Measurements from ENCODE around the gene KRTAP10-5. TPM values are rescaled to one million over a fixed set of nuclear protein-coding genes. Genes with fewer than 3 reads are reported as not detected.

The KRTAP10-5 gene
- total and polyA plus RNA-seq, 12 donors = not detected

GRCh38 chr21:44599264-44600029 is 19.0 kb upstream of the KRTAP10-5 start:
- Histone ChIP-seq H3K27ac (no peak overlapping the region), H3K9me3 (peaks cover 0 to 17% (median 0%) of the 10 kb centered on the region in 11 donors), H3K4me3 (no peak overlapping the region), H3K27me3 (peaks cover 0 to 61% (median 19%) of the 10 kb centered on the region in 7 donors), H3K4me1 (no peaks in the 10 kb centered on the region), H3K36me3 (no peaks in the 10 kb centered on the region)
- no peak for DNase-seq
- ATAC-seq = no peak
- WGBS, 2 donors = 79 to 83% methylated on average over 8 of the region's 8 CpGs
- no peak for TF ChIP-seq CTCF (IDR thresholded peaks at IDR 0.05)
- intact Hi-C loops (cut with DNase I) = no loop called here

GRCh38 chr21:44598061-44598460 is 17.7 kb upstream of the KRTAP10-5 start:
- peaks cover 0 to 61% (median 14%) of the 10 kb centered on the region in 7 donors for H3K27me3 ChIP-seq
- no peak overlapping the region for H3K27ac ChIP-seq
- DNase-seq (no peak), ATAC-seq (no peak)
- 58% methylated on average over 11 of the region's 11 CpGs for WGBS, 2 donors
- no peak overlapping the region for H3K4me3 ChIP-seq
- no peaks in the 10 kb centered on the region for H3K36me3 ChIP-seq
- no peak for TF ChIP-seq CTCF (IDR thresholded peaks at IDR 0.05)
- peaks cover 0 to 4% (median 0%) of the 10 kb centered on the region in 9 donors for H3K4me1 ChIP-seq
- intact Hi-C loops (cut with DNase I) = no loop called here
- H3K9me3 ChIP-seq = peaks cover 0 to 10% (median 0%) of the 10 kb centered on the region in 11 donors

GRCh38 chr21:44596068-44596725 is 15.8 kb upstream of the KRTAP10-5 start:
- Histone ChIP-seq H3K36me3 (no peaks in the 10 kb centered on the region), H3K9me3 (peaks cover 0 to 10% (median 0%) of the 10 kb centered on the region in 11 donors), H3K4me1 (peaks cover 0 to 4% (median 0%) of the 10 kb centered on the region in 9 donors), H3K4me3 (no peak overlapping the region), H3K27ac (no peak overlapping the region), H3K27me3 (peaks cover 0 to 59% (median 11%) of the 10 kb centered on the region in 7 donors)
- ATAC-seq = no peak
- intact Hi-C loops (cut with DNase I) = no loop called here
- no peak for TF ChIP-seq CTCF (IDR thresholded peaks at IDR 0.05)
- WGBS, 2 donors = 75% methylated on average over 9 of the region's 9 CpGs
- no peak for DNase-seq

- peaks cover 0 to 52% (median 11%) of the 10 kb centered on the region in 7 donors for H3K27me3 ChIP-seq
- no peak overlapping the region for H3K4me3 ChIP-seq
- peaks cover 0 to 10% (median 0%) of the 10 kb centered on the region in 11 donors for H3K9me3 ChIP-seq
- DNase-seq (no peak), ATAC-seq (no peak)
- intact Hi-C loops (cut with DNase I) = no loop called here
- H3K36me3 ChIP-seq = no peaks in the 10 kb centered on the region
- H3K27ac ChIP-seq = no peak overlapping the region
- WGBS, 2 donors = 75 to 86% methylated on average over 6 of the region's 6 CpGs
- peaks cover 0 to 4% (median 0%) of the 10 kb centered on the region in 9 donors for H3K4me1 ChIP-seq
- TF ChIP-seq CTCF (IDR thresholded peaks at IDR 0.05) = no peak
These were observed 15.1 kb upstream of the KRTAP10-5 start for GRCh38 chr21:44595524-44595923.

Data from heart right ventricle (tissue), 16 donors.